ENCODE data around the gene NR5A1.

DNA sequence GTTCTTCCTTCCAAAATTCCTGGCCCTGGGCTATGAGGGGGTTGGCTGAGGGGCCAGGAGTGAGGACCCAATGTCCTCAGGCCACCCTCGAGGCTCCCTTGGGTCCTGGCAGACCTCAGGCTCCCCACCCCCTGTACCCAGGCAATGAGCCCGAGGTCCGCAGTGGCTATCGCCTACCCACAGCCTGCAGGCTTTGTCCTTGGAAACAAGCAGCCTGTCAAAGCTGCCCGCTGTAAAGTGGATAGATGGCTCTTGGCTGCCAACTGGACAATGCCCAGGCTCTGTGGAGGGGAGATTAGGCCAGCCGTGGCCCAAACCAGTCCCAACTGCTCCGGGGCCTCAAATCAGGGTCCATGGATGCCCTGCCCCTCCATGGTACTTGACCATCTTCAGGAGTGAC lies 59.2 kb downstream of the NR5A1 start:
- TF ChIP-seq, protein P1, sequence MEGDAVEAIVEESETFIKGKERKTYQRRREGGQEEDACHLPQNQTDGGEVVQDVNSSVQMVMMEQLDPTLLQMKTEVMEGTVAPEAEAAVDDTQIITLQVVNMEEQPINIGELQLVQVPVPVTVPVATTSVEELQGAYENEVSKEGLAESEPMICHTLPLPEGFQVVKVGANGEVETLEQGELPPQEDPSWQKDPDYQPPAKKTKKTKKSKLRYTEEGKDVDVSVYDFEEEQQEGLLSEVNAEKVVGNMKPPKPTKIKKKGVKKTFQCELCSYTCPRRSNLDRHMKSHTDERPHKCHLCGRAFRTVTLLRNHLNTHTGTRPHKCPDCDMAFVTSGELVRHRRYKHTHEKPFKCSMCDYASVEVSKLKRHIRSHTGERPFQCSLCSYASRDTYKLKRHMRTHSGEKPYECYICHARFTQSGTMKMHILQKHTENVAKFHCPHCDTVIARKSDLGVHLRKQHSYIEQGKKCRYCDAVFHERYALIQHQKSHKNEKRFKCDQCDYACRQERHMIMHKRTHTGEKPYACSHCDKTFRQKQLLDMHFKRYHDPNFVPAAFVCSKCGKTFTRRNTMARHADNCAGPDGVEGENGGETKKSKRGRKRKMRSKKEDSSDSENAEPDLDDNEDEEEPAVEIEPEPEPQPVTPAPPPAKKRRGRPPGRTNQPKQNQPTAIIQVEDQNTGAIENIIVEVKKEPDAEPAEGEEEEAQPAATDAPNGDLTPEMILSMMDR (IDR thresholded peaks at IDR 0.05) = no peak
- no peak for TF ChIP-seq POLR2A (IDR thresholded peaks at IDR 0.05)
